K562 (cell line): ENCODE measurements around the gene HTR3B. TPM values are rescaled to one million over a fixed set of nuclear protein-coding genes. Genes with fewer than 3 reads are reported as not detected.
A peak's percentile ranks its signal among the peaks of the same experiment; 100 is the strongest.

Experiments used
- ATAC-seq: fragments of 200-7000 bp; cut with Tn5 transposase; 3 replicates; pipeline ENCODE4 v1.9.1; 2020; ENCODE audit warnings: moderate library complexity
- BruUV-seq: library from RNA; stranded (reverse); fragments of 400-500 nt; replicated peaks from 2 replicates; lab custom pipeline; 2021; lab: Mats Ljungman, UMichigan
- CTCF ChIA-PET: fragments of 300-600 bp; formaldehyde crosslinking; extraction: SDS; loops from one replicate; lab custom pipeline; 2021; ENCODE audit warnings: low intra/inter-chr PET ratio; lab: Yijun Ruan, JAX
- POLR2A ChIA-PET: fragments of 300-600, 350-650 bp; sonication (Branson Sonifier 250); formaldehyde crosslinking; extraction: SDS; loops from one replicate; lab custom pipeline; 2021; ENCODE audit warnings: antibody characterized with exemption, inconsistent platforms; lab: Yijun Ruan, JAX
- DNase-seq, 4 experiments: peaks; one replicate each; pipeline versions ENCODE4 v3.0.0 to v3.0.0-alpha.2; 2011 to 2018; ENCODE audit warnings: low spot score in 3 of 4, mixed read lengths in 3 of 4; ENCODE audit errors: extremely low read depth in 1 of 4
- FAIRE-seq: peaks from 2 replicates; lab custom pipeline; 2011; peaks lifted over from hg19 to GRCh38; lab: Jason Lieb, UNC
- H2AFZ ChIP-seq: 2 replicates; pipeline ENCODE4 v1.6.0; 2011; ENCODE audit warnings: low read depth, low read length, control low read depth, inconsistent platforms
- H3K27ac ChIP-seq: fragments of 200-600 bp; 3 replicates; pipeline ENCODE4 v1.8.0; 2011; ENCODE audit warnings: low read depth, mild to moderate bottlenecking, control low read depth, inconsistent platforms, low read length, moderate library complexity, mixed read lengths; ENCODE audit errors: extremely low read depth
- H3K27me3 ChIP-seq, 2 experiments: fragments of 300-600 bp in 1 of 2; 2 replicates in 1 of 2; 3 replicates in 1 of 2; pipeline versions ENCODE4 v1.6.0 to v1.8.0; 2011; ENCODE audit warnings: inconsistent platforms in 2 of 2, low read length in 2 of 2, mild to moderate bottlenecking in 1 of 2, mixed read lengths in 1 of 2, moderate library complexity in 1 of 2; ENCODE audit not compliant: control insufficient read depth in 2 of 2, insufficient read depth in 2 of 2
- H3K36me3 ChIP-seq: fragments of 300-600 bp; 3 replicates; pipeline ENCODE4 v1.8.0; 2011; ENCODE audit warnings: mild to moderate bottlenecking, low read length, inconsistent platforms; ENCODE audit not compliant: control insufficient read depth, insufficient read depth
- H3K4me1 ChIP-seq, 2 experiments: fragments of 200-600 bp in 1 of 2; replicated peaks in 1 of 2; 2 replicates in 1 of 2; 3 replicates in 1 of 2; pipeline versions ENCODE4 v1.5.1 to v1.8.0; 2011; ENCODE audit warnings: inconsistent platforms in 2 of 2, low read length in 2 of 2, mild to moderate bottlenecking in 1 of 2, mixed read lengths in 1 of 2, moderate library complexity in 1 of 2; ENCODE audit not compliant: control insufficient read depth in 2 of 2, insufficient read depth in 2 of 2
- H3K4me2 ChIP-seq: 2 replicates; pipeline ENCODE4 v1.6.1; 2011; ENCODE audit warnings: low read length, control low read depth, inconsistent platforms, mixed read lengths; ENCODE audit not compliant: insufficient read depth
- H3K4me3 ChIP-seq: fragments of 200-600 bp; sonication (generic), shearing (Covaris generic); 2 replicates; pipeline ENCODE4 v1.5.1; 2016; ENCODE audit warnings: control low read depth, inconsistent platforms
- H3K79me2 ChIP-seq: fragments of 200-600 bp; 3 replicates; pipeline ENCODE4 v1.8.0; 2011; ENCODE audit warnings: low read length, inconsistent platforms; ENCODE audit not compliant: control insufficient read depth, insufficient read depth
- H3K9ac ChIP-seq, 2 experiments: 2 replicates each; pipeline versions ENCODE4 v1.6.0 to v1.6.1; 2011; ENCODE audit warnings: low read depth in 2 of 2, low read length in 2 of 2, control low read depth in 1 of 2, inconsistent platforms in 1 of 2, mild to moderate bottlenecking in 1 of 2, mixed read lengths in 1 of 2; ENCODE audit not compliant: insufficient read depth in 1 of 2
- H3K9me1 ChIP-seq: one replicate; pipeline ENCODE4 v1.6.0; 2011; ENCODE audit warnings: inconsistent platforms, mild to moderate bottlenecking, low read length, moderate library complexity; ENCODE audit not compliant: control insufficient read depth, insufficient read depth
- H3K9me3 ChIP-seq: replicated peaks from 2 replicates; pipeline ENCODE4 v1.5.1; 2011; ENCODE audit warnings: low read depth, low read length, inconsistent platforms; ENCODE audit not compliant: control insufficient read depth, insufficient read depth
- H4K20me1 ChIP-seq: replicated peaks from 2 replicates; pipeline ENCODE4 v1.6.1; 2011; ENCODE audit warnings: low read length, inconsistent platforms, mixed read lengths; ENCODE audit not compliant: control insufficient read depth, insufficient read depth
- EGR1 ChIP-seq: fragments of 450-650 bp; conservative IDR thresholded peaks from 2 replicates; pipeline ENCODE4 v1.6.1; 2017; ENCODE audit warnings: mild to moderate bottlenecking
- PHTF2 ChIP-seq: fragments of 250-450 bp; sonication (Bioruptor Pico); IDR thresholded peaks from 2 replicates; pipeline ENCODE4 v1.5.0; 2021; ENCODE audit warnings: mild to moderate bottlenecking
- POLR3G ChIP-seq: IDR thresholded peaks from 2 replicates; pipeline ENCODE4 v1.6.1; 2011; ENCODE audit not compliant: insufficient read length, insufficient replicate concordance; ENCODE audit errors: extremely low read depth
- RAD21 ChIP-seq, 2 experiments: fragments of 250-450 bp in 1 of 2; fragments of 450-650 bp in 1 of 2; sonication (Bioruptor Pico) in 1 of 2; formaldehyde crosslinking in 1 of 2; IDR thresholded peaks in 1 of 2; conservative IDR thresholded peaks in 1 of 2; 2 replicates each; pipeline versions ENCODE4 v1.4.0 to v1.8.0; 2020 to 2022; ENCODE audit warnings: mild to moderate bottlenecking in 2 of 2, moderate library complexity in 1 of 2
- SIN3A ChIP-seq, 2 experiments: fragments of 150-350 bp in 1 of 2; IDR thresholded peaks; 2 replicates each; pipeline ENCODE4 v1.6.1; 2011 to 2016; ENCODE audit warnings: borderline replicate concordance in 2 of 2, low read depth in 2 of 2, low read length in 2 of 2, mild to moderate bottlenecking in 2 of 2, moderate library complexity in 2 of 2; ENCODE audit not compliant: control insufficient read depth in 1 of 2
- SRSF7 ChIP-seq: fragments of 200-400 bp; formaldehyde crosslinking; optimal IDR thresholded peaks from 2 replicates; pipeline ENCODE3; 2017; ENCODE audit warnings: mild to moderate bottlenecking, low read depth, low read length
- WGBS: fragments of 100-300 bp; shearing (Covaris generic); methylation state at CpG from one replicate; pipeline ENCODE4 v1.1.6; 2016; ENCODE audit warnings: low coverage, mixed read lengths; ENCODE audit not compliant: insufficient coverage; ENCODE audit errors: missing lambda C conversion rate; 5-methylcytosine and 5-hydroxymethylcytosine counted together
- in situ Hi-C: fragments of 300-500 bp; cut with MboI; formaldehyde crosslinking; loops from 4 replicates; pipeline ENCODE4 v1.15.0; 2018; ENCODE audit warnings: inconsistent platforms, mixed read lengths
- intact Hi-C: fragments of 100-400 bp; cut with micrococcal nuclease; formaldehyde crosslinking; loops from 2 replicates; pipeline ENCODE4 v1.14.2; 2022
- polyA plus RNA-seq, 8 experiments: library from polyadenylated mRNA; depleted of rRNA in 4 of 8; stranded (reverse) in 5 of 8; unstranded in 3 of 8; fragments of >200 nt; fragmentation: Nextera tagmentation in 2 of 8; fragmentation: Illumina TruSeq in 1 of 8; extraction: Ambion mirVana in 2 of 8; extraction: Trizol in 1 of 8; gene quantifications; 2 replicates each; pipeline versions ENCODE4 v1.2.1 to v1.2.3, GENCODE V29; 2011 to 2014; ENCODE audit warnings: inconsistent platforms in 1 of 8, missing spikeins in 1 of 8
- total RNA-seq, 7 experiments: library from RNA; depleted of rRNA in 6 of 7; stranded (reverse); fragments of >200 nt in 6 of 7; fragmentation: Illumina TruSeq in 2 of 7; extraction: Trizol in 2 of 7; gene quantifications; 2 replicates each; pipeline versions ENCODE4 v1.2.1 to v1.2.3, GENCODE V29; 2011 to 2021; ENCODE audit warnings: low replicate concordance in 1 of 7

HTR3B gene
- total and polyA plus RNA-seq, 9 of the 15 experiments (the other 6 are each of a cell fraction or from before 2014, with no cell fraction given), result not detected

- TF ChIP-seq EGR1 (0 out of 2 replicates have a peak, but pooled peaks have one; percentile 40), POLR3G (no peak), RAD21 (CRISPR knock-in tag; conservative IDR thresholded peaks at IDR 0.05 in 1 of 2, IDR thresholded peaks at IDR 0.05 in 1 of 2) (no peak), SRSF7 (no peak), PHTF2 (no peak), SIN3A (IDR thresholded peaks at IDR 0.05; ENCODE audit: borderline replicate concordance in 2 of 2, control insufficient read depth in 1 of 2, low read depth in 2 of 2, low read length in 2 of 2) (0 out of 4 replicates have a peak, but pooled peaks of 1 of the 2 experiments have one; percentile 26)
- TF ChIP-seq, all 486 proteins: peak for 2
- Histone ChIP-seq H3K4me3 (peak overlapping the region; percentile 77), H3K27ac (peak overlapping the region; percentile 64; the same call in 1 of the 3 replicates), H3K36me3 (peaks cover 3% of the 10 kb centered on the region; the same call in 2 of the 3 replicates), H2AFZ (peak overlapping the region; percentile 89), H4K20me1 (peaks cover 4% of the 10 kb centered on the region; the same call in 1 of the 2 replicates), H3K79me2 (peaks cover 27% of the 10 kb centered on the region), H3K4me2 (peak overlapping the region; percentile 82), H3K27me3 (no peaks in the 10 kb centered on the region), H3K9me1 (no peaks in the 10 kb centered on the region), H3K4me1 (peaks cover 18 to 21% of the 10 kb centered on the region in 2 experiments), H3K9me3 (no peaks in the 10 kb centered on the region), H3K9ac (peak overlapping the region; percentile 62 to 88)
- no peak for FAIRE-seq
- intact Hi-C loops, result no loop called here
- ChIA-PET POLR2A (interaction anchor here (0.6 to 1.9 kb wide), 2 partner anchors 42 to 101 kb away, joined by 3 to 7 read pairs; partner anchors contain the start of gene ZW10), CTCF (no interaction called here)
- in situ Hi-C loops, result no loop called here
- DNase-seq, result peak in 2 of 4 experiments; percentile 15 to 21
- TSS peak; percentile 55 for BruUV-seq
- 10% methylated on average over 15 of the region's 19 CpGs for WGBS
- no peak for ATAC-seq
These were observed 29.9 kb upstream of the HTR3B start for GRCh38 chr11:113874581-113875233.
